Liver (tissue), 9 donors: ENCODE measurements around the gene DNAH3. TPM values are rescaled to one million over a fixed set of nuclear protein-coding genes. Genes with fewer than 3 reads are reported as not detected.

Source experiments
- DNase-seq: peaks from one replicate; pipeline ENCODE4 v3.0.0-alpha.2; 2017; ENCODE audit warnings: low spot score
- H3K27ac ChIP-seq, 2 donors: one replicate each; pipeline ENCODE4 v1.7.0; 2013; ENCODE audit warnings: inconsistent platforms in 2 of 2, low read length in 2 of 2, control low read depth in 1 of 2, low read depth in 1 of 2, mild to moderate bottlenecking in 1 of 2
- H3K27me3 ChIP-seq, 4 donors: one replicate each; pipeline versions ENCODE4 v1.6.1 to v1.7.0; 2013; ENCODE audit warnings: low read length in 3 of 4, inconsistent platforms in 1 of 4, mild to moderate bottlenecking in 1 of 4, moderate library complexity in 1 of 4; ENCODE audit not compliant: control insufficient read depth in 4 of 4, insufficient read depth in 4 of 4
- H3K36me3 ChIP-seq, 4 donors: one replicate each; pipeline versions ENCODE4 v1.6.1 to v1.7.0; 2013; ENCODE audit warnings: low read length in 3 of 4, mild to moderate bottlenecking in 3 of 4, low read depth in 1 of 4, moderate library complexity in 1 of 4; ENCODE audit not compliant: control insufficient read depth in 4 of 4, insufficient read depth in 3 of 4
- H3K4me1 ChIP-seq, 4 donors: one replicate each; pipeline versions ENCODE4 v1.6.1 to v1.7.0; 2013; ENCODE audit warnings: low read length in 3 of 4, mild to moderate bottlenecking in 3 of 4, moderate library complexity in 1 of 4; ENCODE audit not compliant: control insufficient read depth in 4 of 4, insufficient read depth in 4 of 4
- H3K4me3 ChIP-seq, 3 donors: one replicate each; pipeline versions ENCODE4 v1.6.1 to v1.7.0; 2013; ENCODE audit warnings: low read length in 3 of 3, control low read depth in 1 of 3, low read depth in 1 of 3, mild to moderate bottlenecking in 1 of 3
- H3K9ac ChIP-seq, 2 donors: one replicate each; pipeline ENCODE4 v1.7.0; 2013; ENCODE audit warnings: low read length in 2 of 2, mild to moderate bottlenecking in 2 of 2, moderate library complexity in 2 of 2, control low read depth in 1 of 2, low read depth in 1 of 2
- H3K9me3 ChIP-seq, 4 donors: one replicate each; pipeline versions ENCODE4 v1.6.1 to v1.7.0; 2013; ENCODE audit warnings: low read length in 3 of 4; ENCODE audit not compliant: control insufficient read depth in 4 of 4
- ATF3 ChIP-seq: IDR thresholded peaks from 2 replicates; pipeline ENCODE4 v1.6.1; 2016; ENCODE audit warnings: antibody characterized with exemption
- CTCF ChIP-seq: fragments of 150-350 bp; IDR thresholded peaks from 2 replicates; pipeline ENCODE4 v1.5.1; 2017; ENCODE audit warnings: improper control_type of control experiment, low read depth, low read length; ENCODE audit not compliant: missing input control
- EGR1 ChIP-seq, 2 donors: IDR thresholded peaks; 2 replicates each; pipeline ENCODE4 v1.6.1; 2016 to 2018; ENCODE audit warnings: antibody characterized with exemption in 2 of 2, low read depth in 2 of 2
- FOXA1 ChIP-seq: IDR thresholded peaks from 2 replicates; pipeline ENCODE4 v1.6.1; 2016; ENCODE audit warnings: antibody characterized with exemption
- FOXA2 ChIP-seq: IDR thresholded peaks from 2 replicates; pipeline ENCODE4 v1.6.1; 2016; ENCODE audit warnings: antibody characterized with exemption
- GABPA ChIP-seq, 2 donors: IDR thresholded peaks in 1 of 2; conservative IDR thresholded peaks in 1 of 2; 2 replicates each; pipeline ENCODE4 v1.6.1; 2016; ENCODE audit warnings: antibody characterized with exemption in 2 of 2, mild to moderate bottlenecking in 1 of 2, moderate library complexity in 1 of 2
- HNF4A ChIP-seq, 2 donors: conservative IDR thresholded peaks; 2 replicates each; pipeline ENCODE4 v1.6.1; 2016; ENCODE audit warnings: antibody characterized with exemption in 2 of 2, mild to moderate bottlenecking in 2 of 2
- HNF4G ChIP-seq: IDR thresholded peaks from 2 replicates; pipeline ENCODE4 v1.6.1; 2016; ENCODE audit warnings: antibody characterized with exemption
- JUND ChIP-seq, 2 donors: IDR thresholded peaks; 2 replicates each; pipeline ENCODE4 v1.6.1; 2016; ENCODE audit warnings: antibody characterized with exemption in 2 of 2
- MAX ChIP-seq: IDR thresholded peaks from 2 replicates; pipeline ENCODE4 v1.6.1; 2016; ENCODE audit warnings: antibody characterized with exemption
- NR2F2 ChIP-seq: IDR thresholded peaks from 2 replicates; pipeline ENCODE4 v1.6.1; 2016; ENCODE audit warnings: antibody characterized with exemption
- RAD21 ChIP-seq, 2 donors: IDR thresholded peaks; 2 replicates each; pipeline ENCODE4 v1.6.1; 2016; ENCODE audit warnings: antibody characterized with exemption in 2 of 2, mild to moderate bottlenecking in 2 of 2
- REST ChIP-seq: IDR thresholded peaks from 2 replicates; pipeline ENCODE4 v1.6.1; 2016; ENCODE audit warnings: antibody characterized with exemption, mild to moderate bottlenecking
- RXRA ChIP-seq, 2 donors: IDR thresholded peaks; 2 replicates each; pipeline ENCODE4 v1.6.1; 2017 to 2018; ENCODE audit warnings: antibody characterized with exemption in 2 of 2, mild to moderate bottlenecking in 1 of 2
- SP1 ChIP-seq: IDR thresholded peaks from 2 replicates; pipeline ENCODE4 v1.6.1; 2018; ENCODE audit warnings: antibody characterized with exemption, mild to moderate bottlenecking
- TAF1 ChIP-seq: conservative IDR thresholded peaks from 2 replicates; pipeline ENCODE4 v1.6.1; 2016; ENCODE audit warnings: antibody characterized with exemption, mild to moderate bottlenecking
- YY1 ChIP-seq: IDR thresholded peaks from 2 replicates; pipeline ENCODE4 v1.6.1; 2016; ENCODE audit warnings: antibody characterized with exemption, mild to moderate bottlenecking
- ZBTB33 ChIP-seq: IDR thresholded peaks from 2 replicates; pipeline ENCODE4 v1.6.1; 2016; ENCODE audit warnings: antibody characterized with exemption
- WGBS: extraction: QIAGEN DNeasy Blood & Tissue Kit; methylation state at CpG from one replicate; pipeline ENCODE4 v1.1.7; 2013; 5-methylcytosine and 5-hydroxymethylcytosine counted together
- polyA plus RNA-seq, 2 donors: library from polyadenylated mRNA; stranded (reverse) in 1 of 2; unstranded in 1 of 2; fragments of 200-250 nt in 1 of 2; fragments of >200 nt in 1 of 2; fragmentation: Nextera tagmentation in 1 of 2; extraction: Ambion mirVana in 1 of 2; gene quantifications; one replicate each; pipeline versions ENCODE4 v1.2.1 to v1.2.3, GENCODE V29; 2013 to 2015
- total RNA-seq, 2 donors: library from RNA; depleted of rRNA; stranded (reverse); fragments of >200 nt; gene quantifications; one replicate each; pipeline ENCODE4 v1.2.3, GENCODE V29; 2014
- donor health status: healthy.
- donor health status: healthy.
- donor health status: healthy.
- donor health status: healthy.
- donor health status: healthy.

Gene DNAH3
- total and polyA plus RNA-seq, 4 donors: not detected

GRCh38 chr16:21060027-21060510, 90.6 kb downstream of the DNAH3 start:
- Histone ChIP-seq H3K9ac (no peak overlapping the region), H3K4me1 (peaks cover 0 to 8% (median 3%) of the 10 kb centered on the region in 4 donors), H3K36me3 (no peaks in the 10 kb centered on the region), H3K4me3 (no peak overlapping the region), H3K27me3 (no peaks in the 10 kb centered on the region), H3K9me3 (no peaks in the 10 kb centered on the region), H3K27ac (peak overlapping the region in 1 of 2 donors; percentile 10)
- DNase-seq: no peak
- WGBS: 29% methylated on average over 4 of the region's 4 CpGs
- TF ChIP-seq FOXA1: peak; percentile 16
- TF ChIP-seq EGR1 (IDR thresholded peaks at IDR 0.05; ENCODE audit: low read depth in 2 of 2): peak in 1 of 2 donors; percentile 25
- no peak for TF ChIP-seq TAF1
- TF ChIP-seq RXRA (IDR thresholded peaks at IDR 0.05): peak; percentile 100
- peak; percentile 59 for TF ChIP-seq FOXA2
- peak; percentile 81 for TF ChIP-seq MAX
- peak; percentile 95 for TF ChIP-seq ATF3
- peak; percentile 89 to 92 for TF ChIP-seq HNF4A (conservative IDR thresholded peaks at IDR 0.05)
- TF ChIP-seq ZBTB33: peak; percentile 71
- peak; percentile 66 for TF ChIP-seq YY1
- no peak for TF ChIP-seq CTCF
- peak in 1 of 2 donors; percentile 42 for TF ChIP-seq GABPA (IDR thresholded peaks at IDR 0.05 in 1 of 2, conservative IDR thresholded peaks at IDR 0.05 in 1 of 2)
- TF ChIP-seq REST: peak; percentile 73
- TF ChIP-seq HNF4G: peak; percentile 36
- TF ChIP-seq NR2F2: peak; percentile 29
- peak; percentile 37 to 81 for TF ChIP-seq JUND (IDR thresholded peaks at IDR 0.05)
- TF ChIP-seq RAD21 (IDR thresholded peaks at IDR 0.05): peak; percentile 60 to 65
- peak; percentile 90 for TF ChIP-seq SP1
